Loucy (cell line): Measurements from ENCODE around the gene SULT2B1.

Experiments
- H2AFZ ChIP-seq: fragments of 200-600 bp; sonication (generic); 2 replicates; pipeline ENCODE4 v1.6.0; 2016; ENCODE audit warnings: antibody characterized with exemption, mild to moderate bottlenecking, low read length, moderate library complexity
- H3F3A ChIP-seq: fragments of 200-600 bp; 2 replicates; pipeline ENCODE4 v1.6.0; 2016; ENCODE audit warnings: antibody characterized with exemption, low read depth, mild to moderate bottlenecking
- H3K27me3 ChIP-seq: fragments of 200-600 bp; sonication (generic); 2 replicates; pipeline ENCODE4 v1.6.1; 2014; ENCODE audit warnings: low read length, mild to moderate bottlenecking; ENCODE audit not compliant: insufficient read depth, poor library complexity, severe bottlenecking
- H3K36me3 ChIP-seq: fragments of 200-600 bp; sonication (generic); 2 replicates; pipeline ENCODE4 v1.6.1; 2016; ENCODE audit warnings: low read length; ENCODE audit not compliant: insufficient read depth
- H3K4me1 ChIP-seq: fragments of 200-600 bp; sonication (generic); 2 replicates; pipeline ENCODE4 v1.5.1; 2014; ENCODE audit warnings: low read length, mild to moderate bottlenecking; ENCODE audit not compliant: insufficient read depth, poor library complexity, severe bottlenecking
- H3K4me2 ChIP-seq: fragments of 200-600 bp; sonication (generic); 2 replicates; pipeline ENCODE4 v1.6.0; 2014; ENCODE audit warnings: antibody characterized with exemption, low read length, low read depth, mild to moderate bottlenecking; ENCODE audit not compliant: poor library complexity, severe bottlenecking
- H3K4me3 ChIP-seq: fragments of 200-600 bp; sonication (generic); 2 replicates; pipeline ENCODE4 v1.5.1; 2014; ENCODE audit warnings: low read length, mild to moderate bottlenecking, mixed read lengths; ENCODE audit not compliant: poor library complexity, severe bottlenecking
- H3K79me2 ChIP-seq: fragments of 200-600 bp; sonication (generic); 2 replicates; pipeline ENCODE4 v1.6.1; 2014; ENCODE audit warnings: low read length; ENCODE audit not compliant: insufficient read depth
- H3K9ac ChIP-seq: fragments of 200-600 bp; sonication (generic); 2 replicates; pipeline ENCODE4 v1.6.0; 2014; ENCODE audit warnings: mild to moderate bottlenecking, low read depth, low read length, moderate library complexity; ENCODE audit not compliant: poor library complexity, severe bottlenecking
- H3K9me2 ChIP-seq: fragments of 200-600 bp; sonication (generic); replicated peaks from 2 replicates; pipeline ENCODE4 v1.6.1; 2016; ENCODE audit warnings: low read depth, low read length, mixed read lengths
- H3K9me3 ChIP-seq: fragments of 200-600 bp; sonication (generic); 2 replicates; pipeline ENCODE4 v1.6.1; 2014; ENCODE audit warnings: mild to moderate bottlenecking, antibody characterized with exemption, low read length, low read depth; ENCODE audit not compliant: insufficient read depth
- H4K20me1 ChIP-seq: fragments of 200-600 bp; sonication (generic); 2 replicates; pipeline ENCODE4 v1.6.0; 2014; ENCODE audit warnings: antibody characterized with exemption, low read length, mild to moderate bottlenecking; ENCODE audit not compliant: insufficient read depth, poor library complexity, severe bottlenecking
- EZH2phosphoT487 ChIP-seq: fragments of 200-600 bp; IDR thresholded peaks from 2 replicates; pipeline ENCODE4 v1.6.1; 2018; ENCODE audit warnings: antibody characterized with exemption, mild to moderate bottlenecking, moderate library complexity, borderline replicate concordance
- TF ChIP-seq, protein P1 (sequence below): fragments of 200-600 bp; sonication (generic); conservative IDR thresholded peaks from 2 replicates; pipeline ENCODE4 v1.5.1; 2014; ENCODE audit warnings: mild to moderate bottlenecking, antibody characterized with exemption, low read length

Gene SULT2B1

DNA sequence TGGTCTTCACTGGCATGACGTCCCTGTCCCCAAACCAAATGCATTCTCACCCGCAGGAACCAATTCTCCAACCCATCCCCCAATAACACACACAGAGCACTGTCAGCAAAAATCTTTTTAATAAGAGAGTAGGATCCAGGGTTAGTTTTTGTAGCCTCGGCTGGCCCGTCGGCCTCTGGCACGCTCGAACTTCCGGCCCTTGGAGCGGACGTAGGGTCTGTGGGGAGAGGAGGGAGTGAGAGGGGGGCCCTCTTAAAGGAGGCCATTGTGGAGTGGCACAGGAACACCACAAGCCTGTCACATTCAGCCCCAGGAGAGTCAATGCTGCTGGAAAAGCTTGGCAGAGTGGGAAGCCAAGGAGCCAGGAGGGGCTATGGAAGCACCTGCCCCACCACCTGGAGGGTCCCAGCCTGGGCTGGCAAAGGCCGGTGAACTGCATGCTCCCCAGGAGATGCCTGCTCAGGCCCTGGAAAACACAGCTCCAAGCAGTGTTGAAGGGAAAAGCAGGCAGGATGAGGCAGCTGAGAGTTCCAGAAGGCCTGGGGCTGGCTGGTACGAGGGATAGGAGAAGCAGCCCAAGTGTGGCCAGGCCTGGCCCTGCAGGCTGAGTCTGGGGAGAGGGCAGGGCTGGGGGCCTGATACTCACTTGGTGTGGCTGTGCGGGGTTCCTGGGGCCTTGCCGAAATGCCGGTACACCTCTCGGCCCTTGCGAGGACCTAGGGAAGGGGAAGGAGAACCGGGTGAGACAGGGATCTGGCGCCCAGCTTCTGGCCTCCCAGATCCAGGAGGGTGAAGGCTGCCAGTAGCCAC, 63.5 kb downstream of the SULT2B1 start:
- Histone ChIP-seq H3K4me2 (peak overlapping the region; percentile 98), H3K4me3 (peak overlapping the region; percentile 100), H3K36me3 (peaks cover 36% of the 10 kb centered on the region; the same call in 1 of the 2 replicates), H2AFZ (no peak overlapping the region), H3K79me2 (peaks cover 52% of the 10 kb centered on the region), H4K20me1 (peaks cover 44% of the 10 kb centered on the region), H3K27me3 (peaks cover 8% of the 10 kb centered on the region), H3K9me2 (no peaks in the 10 kb centered on the region), H3K9me3 (no peaks in the 10 kb centered on the region), H3F3A (no peaks in the 10 kb centered on the region), H3K4me1 (peaks cover 27% of the 10 kb centered on the region), H3K9ac (no peak overlapping the region)
- TF ChIP-seq, protein P1, sequence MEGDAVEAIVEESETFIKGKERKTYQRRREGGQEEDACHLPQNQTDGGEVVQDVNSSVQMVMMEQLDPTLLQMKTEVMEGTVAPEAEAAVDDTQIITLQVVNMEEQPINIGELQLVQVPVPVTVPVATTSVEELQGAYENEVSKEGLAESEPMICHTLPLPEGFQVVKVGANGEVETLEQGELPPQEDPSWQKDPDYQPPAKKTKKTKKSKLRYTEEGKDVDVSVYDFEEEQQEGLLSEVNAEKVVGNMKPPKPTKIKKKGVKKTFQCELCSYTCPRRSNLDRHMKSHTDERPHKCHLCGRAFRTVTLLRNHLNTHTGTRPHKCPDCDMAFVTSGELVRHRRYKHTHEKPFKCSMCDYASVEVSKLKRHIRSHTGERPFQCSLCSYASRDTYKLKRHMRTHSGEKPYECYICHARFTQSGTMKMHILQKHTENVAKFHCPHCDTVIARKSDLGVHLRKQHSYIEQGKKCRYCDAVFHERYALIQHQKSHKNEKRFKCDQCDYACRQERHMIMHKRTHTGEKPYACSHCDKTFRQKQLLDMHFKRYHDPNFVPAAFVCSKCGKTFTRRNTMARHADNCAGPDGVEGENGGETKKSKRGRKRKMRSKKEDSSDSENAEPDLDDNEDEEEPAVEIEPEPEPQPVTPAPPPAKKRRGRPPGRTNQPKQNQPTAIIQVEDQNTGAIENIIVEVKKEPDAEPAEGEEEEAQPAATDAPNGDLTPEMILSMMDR, result no peak
- no peak for TF ChIP-seq EZH2phosphoT487

DNA sequence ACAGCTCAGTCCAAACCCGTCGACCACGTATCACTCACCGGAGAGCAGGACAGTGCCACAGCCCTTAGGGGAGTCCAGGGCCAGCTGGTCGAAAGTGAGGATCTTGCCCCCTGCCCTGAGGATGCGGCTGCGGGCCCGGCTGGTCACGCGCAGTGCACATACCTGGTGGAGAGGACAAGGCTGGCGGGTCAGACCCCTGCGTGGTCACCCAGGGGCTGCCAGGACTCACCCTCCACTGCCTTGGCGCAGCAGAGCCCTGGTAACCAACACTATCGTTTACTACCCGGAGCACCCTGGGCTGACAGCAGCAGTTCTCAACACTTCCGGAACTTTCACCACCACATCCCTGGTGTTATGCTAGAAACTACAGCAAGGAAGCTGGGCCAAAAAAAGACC, 64.1 kb downstream of the SULT2B1 start:
- Histone ChIP-seq H3K36me3 (peaks cover 36% of the 10 kb centered on the region; the same call in 1 of the 2 replicates), H3K79me2 (peaks cover 54% of the 10 kb centered on the region), H3F3A (no peaks in the 10 kb centered on the region), H3K9me3 (no peaks in the 10 kb centered on the region), H3K4me2 (peak overlapping the region; percentile 98), H3K4me3 (peak overlapping the region; percentile 100), H3K9me2 (no peaks in the 10 kb centered on the region), H4K20me1 (peaks cover 44% of the 10 kb centered on the region), H3K4me1 (peaks cover 27% of the 10 kb centered on the region), H3K27me3 (peaks cover 8% of the 10 kb centered on the region), H2AFZ (no peak overlapping the region), H3K9ac (peak overlapping the region; percentile 100)
- TF ChIP-seq, protein P1, result no peak
- TF ChIP-seq EZH2phosphoT487, result no peak

DNA sequence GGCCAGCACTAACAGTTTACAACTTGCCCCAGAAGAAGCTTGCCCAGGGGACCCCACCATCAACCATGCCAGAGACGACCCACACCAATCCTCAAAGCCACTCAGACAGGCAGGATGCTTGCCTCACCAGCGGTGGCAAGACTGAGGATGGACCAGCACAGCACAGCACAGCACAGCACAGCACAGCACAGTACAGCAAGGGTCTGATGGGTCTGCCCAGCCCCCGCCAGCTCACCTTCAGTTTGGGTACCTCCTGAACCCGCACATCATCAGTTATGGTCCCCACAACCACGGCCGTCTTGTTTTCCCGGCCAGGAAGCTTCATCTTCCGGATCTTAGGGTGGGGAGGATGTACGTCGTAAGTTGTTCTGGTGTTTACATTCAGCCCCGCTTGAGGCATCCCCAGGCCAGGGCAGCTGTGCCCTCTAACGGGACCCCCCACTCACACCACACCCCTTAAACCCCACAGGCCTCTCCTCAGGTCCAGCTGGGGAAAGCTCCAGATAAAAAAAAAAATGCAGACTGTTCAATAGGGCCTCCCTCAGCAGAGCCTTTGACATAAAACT, 64.6 kb downstream of the SULT2B1 start:
- Histone ChIP-seq H3K36me3 (peaks cover 36% of the 10 kb centered on the region; the same call in 1 of the 2 replicates), H3K9me3 (no peaks in the 10 kb centered on the region), H3K9ac (peak overlapping the region; percentile 100), H3K79me2 (peaks cover 59% of the 10 kb centered on the region), H2AFZ (no peak overlapping the region), H3K4me1 (peaks cover 27% of the 10 kb centered on the region), H4K20me1 (peaks cover 44% of the 10 kb centered on the region), H3K9me2 (no peaks in the 10 kb centered on the region), H3K4me2 (peak overlapping the region; percentile 98), H3F3A (no peaks in the 10 kb centered on the region), H3K27me3 (peaks cover 8% of the 10 kb centered on the region), H3K4me3 (peak overlapping the region; percentile 100)
- no peak for TF ChIP-seq EZH2phosphoT487
- TF ChIP-seq, protein P1, result no peak
